ENCODE data around the gene SEMA3G.

The SEMA3G gene

DNA sequence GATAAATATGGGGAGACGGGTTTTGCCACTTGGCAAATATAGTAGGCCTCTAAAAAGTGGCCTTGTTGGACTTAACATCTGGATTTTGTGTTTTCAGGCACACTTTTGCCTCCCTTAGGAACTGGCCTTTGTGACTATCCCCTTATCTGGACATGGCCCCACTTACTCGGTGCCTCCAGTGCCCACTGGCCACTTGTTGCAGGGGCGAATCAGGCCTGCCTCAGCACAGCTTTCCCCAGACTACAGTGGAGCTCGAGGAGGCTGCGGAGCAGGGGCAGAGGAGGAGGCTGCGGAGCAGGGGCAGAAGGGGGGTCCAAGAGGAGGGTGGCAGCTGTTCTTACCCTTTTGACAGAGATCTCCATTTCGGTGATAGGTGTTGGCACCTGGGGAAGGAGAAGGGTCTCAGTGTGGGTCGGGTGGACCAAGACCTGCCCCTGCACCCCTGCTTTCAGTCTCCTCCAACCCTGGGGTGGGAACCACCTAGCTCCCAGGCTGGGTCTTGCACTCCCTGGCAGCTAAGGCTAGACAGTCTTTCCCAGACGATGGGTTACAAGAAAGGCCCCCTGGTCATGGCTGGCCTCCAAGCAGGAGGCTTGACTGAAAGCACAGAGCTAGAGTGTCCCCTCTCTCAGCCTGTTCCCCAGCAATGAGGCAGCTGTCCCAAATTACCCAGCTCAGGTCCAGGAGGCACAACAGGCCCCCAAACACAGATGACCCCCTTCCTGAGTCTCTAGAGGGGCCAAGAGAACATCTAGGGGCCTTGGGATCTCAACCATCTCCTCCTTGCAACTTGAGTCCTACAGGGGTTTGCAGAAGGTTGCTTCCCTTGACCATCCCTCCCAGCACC lies 6.1 kb downstream of the SEMA3G start:
- DNase-seq: no peak

DNA sequence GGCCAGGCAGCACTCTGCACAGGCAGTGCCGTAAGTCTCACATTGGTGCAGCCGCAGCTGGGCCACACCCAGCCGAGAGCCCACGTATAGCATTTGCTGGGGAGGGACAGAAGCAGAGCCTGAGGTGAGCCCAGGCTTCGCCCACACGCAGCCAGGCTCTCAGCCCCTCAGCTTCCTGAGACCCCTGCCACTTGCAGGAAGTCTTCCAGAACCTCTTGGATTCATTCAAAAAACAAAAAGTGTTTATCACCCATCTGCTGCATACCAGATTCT lies 6.9 kb downstream of the SEMA3G start:
- DNase-seq: no peak

- no peak for DNase-seq
These were observed 7.4 kb downstream of the SEMA3G start for GRCh38 chr3:52437326-52438103.

DNA sequence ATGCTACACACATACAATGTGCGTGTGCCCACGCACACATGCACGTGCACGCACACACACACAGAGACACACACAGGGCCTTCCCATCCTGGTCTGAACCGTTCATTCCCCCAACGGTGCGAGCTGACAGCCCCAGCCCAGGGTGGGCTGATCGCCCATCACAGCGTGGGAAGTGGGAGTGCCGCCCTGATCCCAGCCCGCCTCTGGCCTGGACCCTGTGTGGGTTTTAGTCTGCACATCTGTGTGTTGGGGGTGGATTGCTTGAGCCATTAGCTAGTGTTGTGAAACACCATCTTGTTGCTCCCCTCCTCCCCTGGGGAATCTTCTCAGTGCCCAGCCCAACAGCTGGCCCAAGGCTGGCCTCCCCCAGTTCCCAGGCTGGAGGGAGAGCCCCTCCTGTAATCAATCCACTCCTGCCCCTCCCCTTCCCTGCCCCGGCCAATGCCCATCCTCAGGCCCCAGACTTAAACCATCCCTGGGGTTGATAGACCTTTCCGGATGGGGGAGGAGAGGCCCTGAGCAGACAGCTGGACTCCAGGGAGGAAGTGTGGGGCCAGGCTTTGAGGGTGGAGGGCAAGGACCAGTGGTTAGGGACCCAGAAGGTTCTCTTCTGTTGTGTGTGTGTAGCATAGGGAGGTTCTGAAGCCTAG lies 8.3 kb downstream of the SEMA3G start:
- no peak for DNase-seq

- no peak for DNase-seq
These were observed 9.4 kb downstream of the SEMA3G start for GRCh38 chr3:52435246-52436101.

DNA sequence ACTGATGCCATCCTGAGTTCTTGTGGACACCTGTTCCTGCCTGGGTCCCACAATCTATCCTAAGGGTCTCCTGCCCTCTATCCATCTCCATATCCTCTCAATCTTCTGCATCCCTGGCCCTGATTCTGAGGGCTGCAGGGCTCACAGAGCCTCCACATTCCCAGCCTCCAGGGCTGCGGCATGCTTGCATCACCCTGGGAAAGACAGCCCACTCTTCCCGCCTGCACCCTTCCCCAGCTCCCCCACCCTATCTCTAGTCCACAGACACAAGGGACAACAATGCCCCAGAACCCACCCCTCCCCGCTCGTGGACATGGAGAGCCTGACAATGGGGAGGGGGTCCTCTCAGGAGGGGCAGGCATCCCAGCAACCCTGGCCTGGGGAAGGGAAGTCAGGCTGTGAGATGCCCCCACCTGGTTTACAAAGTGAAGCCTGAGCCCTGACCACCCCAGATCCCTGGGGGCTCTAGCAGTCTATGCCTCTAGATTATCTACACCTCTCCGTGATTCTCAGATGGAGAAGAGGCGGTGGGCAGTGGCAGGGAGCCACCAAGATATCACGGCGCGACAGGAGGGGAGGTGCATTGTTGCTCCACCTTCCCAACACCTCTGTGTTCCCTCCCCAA lies 10.3 kb downstream of the SEMA3G start:
- no peak for DNase-seq

DNA sequence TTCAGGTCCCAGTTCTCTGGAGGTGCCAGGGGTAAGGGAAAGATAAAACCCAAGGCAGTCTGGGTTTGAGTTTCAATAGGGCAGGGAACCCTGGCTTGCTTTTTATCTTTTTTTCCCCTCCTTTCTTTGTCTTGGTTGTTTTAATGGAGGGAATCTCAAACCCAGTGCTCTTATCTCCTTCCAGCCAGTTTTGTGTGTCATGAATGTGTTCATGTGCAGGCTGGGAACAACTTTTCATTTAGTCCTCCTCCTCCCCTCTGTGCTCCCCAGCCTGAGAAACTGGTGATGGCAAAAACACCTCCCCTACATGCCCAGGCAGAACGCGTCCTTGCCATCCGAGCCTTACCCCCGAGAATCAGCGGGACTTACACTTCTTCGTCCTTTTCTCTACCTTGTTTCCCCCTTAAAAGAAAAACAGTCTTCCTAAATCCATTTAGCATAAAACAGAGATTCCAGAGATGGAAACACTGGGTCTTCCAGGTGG lies 10.9 kb downstream of the SEMA3G start:
- DNase-seq: no peak

- no peak for DNase-seq
These were observed 11.4 kb downstream of the SEMA3G start for GRCh38 chr3:52433328-52433995.

DNA sequence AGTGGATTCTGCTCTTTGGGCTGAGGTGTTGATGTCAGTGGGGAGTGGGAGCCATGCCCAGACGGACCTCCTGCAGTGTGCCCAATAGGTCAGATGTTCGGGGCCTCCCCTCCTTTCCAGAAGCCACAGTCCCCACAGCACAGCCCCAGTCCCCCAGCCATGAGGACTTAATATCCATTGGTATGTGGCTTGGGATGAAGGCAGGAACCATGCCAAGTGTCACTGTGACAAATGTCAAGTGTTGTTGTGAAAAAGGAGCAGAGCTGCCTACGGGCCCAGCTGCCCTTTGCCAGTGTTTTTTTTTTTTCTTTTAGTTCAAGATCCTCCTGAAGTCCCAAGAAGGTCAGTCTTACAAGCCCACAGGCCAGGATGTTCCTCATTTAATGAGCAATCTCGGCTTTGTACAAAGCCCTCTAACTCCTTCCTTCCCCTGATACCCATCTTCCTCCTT lies 12.2 kb downstream of the SEMA3G start:
- no peak for DNase-seq

DNA sequence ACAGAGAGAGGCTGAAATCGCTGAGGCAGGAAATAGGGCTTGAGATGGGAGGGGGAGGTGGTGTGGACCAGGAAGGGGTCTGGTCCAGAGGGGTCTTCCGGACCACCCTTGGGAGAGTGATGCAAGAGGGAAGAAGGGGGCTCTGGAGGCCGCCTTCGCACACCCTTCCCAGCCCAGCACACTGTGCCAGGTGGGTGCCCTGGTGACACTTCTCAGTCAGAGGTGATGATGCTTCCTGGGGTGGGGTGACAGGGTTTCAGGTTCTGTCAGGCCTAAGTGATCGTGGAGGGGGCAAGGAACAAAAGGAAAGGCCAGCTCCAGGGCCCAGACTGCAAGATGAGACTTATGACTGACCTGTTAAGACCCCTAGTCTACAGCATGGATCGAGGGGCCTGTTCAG lies 12.7 kb downstream of the SEMA3G start:
- DNase-seq: no peak

DNA sequence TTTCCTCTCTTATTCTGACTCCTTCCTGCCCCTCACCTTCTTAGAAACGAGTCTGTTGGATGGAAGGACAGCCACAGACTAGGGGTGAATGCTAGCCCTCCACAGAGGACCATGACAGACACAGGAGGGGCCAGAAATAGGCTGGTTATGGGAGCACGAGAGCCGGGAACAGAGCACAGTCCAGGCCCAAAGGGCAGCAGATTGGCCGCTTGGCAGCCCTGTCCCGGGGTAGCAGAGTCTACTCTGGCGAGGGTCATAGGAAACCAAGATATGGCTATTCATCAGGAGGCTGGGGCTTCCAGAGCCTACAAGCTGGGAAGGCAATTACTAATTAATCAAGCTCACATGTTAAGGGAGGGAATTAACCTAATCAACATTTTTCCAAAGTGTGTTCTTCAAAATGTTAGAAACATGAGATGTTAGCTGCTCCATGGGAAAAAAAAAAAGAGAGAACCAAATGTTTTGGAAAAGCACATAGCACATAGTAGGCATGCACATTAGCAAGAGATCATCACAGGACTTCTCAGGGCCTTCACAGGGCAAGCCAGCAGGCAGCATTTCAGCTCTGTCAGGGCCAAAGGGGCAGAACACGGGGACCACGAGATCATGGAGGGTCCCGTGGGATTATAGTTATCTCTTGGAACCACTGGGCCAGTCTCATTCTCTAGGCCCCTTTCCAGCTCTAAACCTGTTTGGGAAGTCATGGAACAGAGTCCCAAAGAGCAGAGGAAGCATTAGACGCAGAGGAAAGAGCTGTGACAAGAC lies 13.3 kb downstream of the SEMA3G start:
- DNase-seq: no peak

DNA sequence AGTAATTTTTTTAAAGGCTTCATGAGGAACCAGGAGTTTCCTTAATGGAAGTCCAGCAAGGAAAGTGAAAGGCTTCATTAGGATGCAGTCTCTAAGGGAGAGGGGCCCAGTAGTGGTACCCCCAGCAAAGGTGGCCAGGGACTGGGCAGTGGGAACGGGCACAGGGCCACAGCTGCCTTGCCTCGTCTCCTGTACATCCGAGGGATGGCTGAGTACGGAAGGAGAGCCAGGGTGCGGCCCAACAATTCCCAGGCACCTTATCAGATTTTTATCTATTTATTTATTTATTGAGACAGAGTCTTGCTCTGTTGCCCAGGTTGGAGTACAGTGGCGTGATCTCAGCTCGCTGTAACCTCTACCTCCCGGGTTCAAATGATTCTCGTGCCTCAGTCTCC lies 14.5 kb downstream of the SEMA3G start:
- DNase-seq: no peak

GRCh38 chr3:52429779-52430415 lies 15.0 kb downstream of the SEMA3G start:
- no peak for DNase-seq

- DNase-seq: no peak
These were observed 15.9 kb downstream of the SEMA3G start for GRCh38 chr3:52429031-52429430.

DNA sequence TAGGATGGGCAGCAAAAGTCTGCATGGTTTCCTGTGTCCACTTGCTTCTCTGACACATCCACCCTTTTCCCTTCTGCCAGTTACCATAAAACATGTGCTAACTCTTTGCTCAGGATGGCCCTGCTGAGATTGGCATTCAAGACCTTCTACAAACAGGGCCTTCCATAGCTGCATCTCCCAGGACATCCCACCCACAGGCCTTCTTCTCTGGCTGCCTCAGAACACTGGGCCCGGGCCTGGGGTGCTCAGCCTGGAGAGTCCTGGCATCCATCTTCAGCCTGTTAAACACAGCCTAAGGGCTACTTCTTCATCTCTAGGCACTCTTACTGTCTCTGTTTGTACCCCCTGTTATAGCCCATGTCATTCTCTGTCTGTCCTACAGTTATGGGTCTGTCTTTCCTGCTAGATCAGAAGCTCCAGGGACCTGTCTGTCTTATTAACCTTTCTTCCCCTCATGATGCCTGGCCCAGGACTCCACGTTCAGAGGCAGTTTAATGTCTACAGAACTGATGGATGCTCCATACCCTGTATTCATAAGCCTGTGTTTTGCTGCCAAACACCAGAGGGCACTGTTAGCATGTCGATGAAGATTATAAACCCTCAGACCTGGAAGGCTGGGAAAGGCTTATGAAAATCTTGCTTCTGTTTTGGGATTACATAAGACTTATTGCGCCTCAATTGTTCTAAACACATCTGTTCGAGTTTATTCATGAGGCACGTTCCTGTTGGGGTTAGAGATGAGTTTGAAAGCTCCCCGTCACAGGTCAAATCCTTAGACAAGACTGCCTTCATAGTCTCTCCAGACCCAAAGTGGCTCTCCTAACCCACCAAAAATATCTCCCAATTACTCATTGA lies 16.5 kb downstream of the SEMA3G start:
- peak in 1 of 2 donors; percentile 31 for DNase-seq

GRCh38 chr3:52423173-52423572 lies 21.7 kb downstream of the SEMA3G start:
- no peak for DNase-seq

- no peak for DNase-seq
These were observed 22.2 kb downstream of the SEMA3G start for GRCh38 chr3:52422669-52423068.

DNA sequence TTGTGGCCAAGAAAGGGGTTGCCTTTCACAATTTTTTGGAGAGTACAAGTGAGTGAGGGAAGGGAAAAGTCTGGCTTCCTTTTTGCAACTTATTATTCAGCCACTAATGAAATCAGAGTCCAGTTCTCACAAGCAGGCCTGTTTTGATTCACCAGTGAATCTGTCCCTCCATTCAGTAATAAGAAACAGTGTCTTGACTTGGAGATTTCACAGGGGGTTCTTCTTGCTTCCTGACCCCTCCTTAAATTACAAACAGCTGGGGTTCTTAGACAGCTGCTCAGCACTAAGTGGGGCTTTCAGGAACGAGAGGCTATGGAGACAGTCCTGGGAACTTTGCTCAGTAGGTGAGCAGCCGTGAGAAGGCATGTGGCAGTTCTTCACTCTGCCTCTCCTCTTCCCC lies 24.5 kb downstream of the SEMA3G start:
- no peak for DNase-seq

DNA sequence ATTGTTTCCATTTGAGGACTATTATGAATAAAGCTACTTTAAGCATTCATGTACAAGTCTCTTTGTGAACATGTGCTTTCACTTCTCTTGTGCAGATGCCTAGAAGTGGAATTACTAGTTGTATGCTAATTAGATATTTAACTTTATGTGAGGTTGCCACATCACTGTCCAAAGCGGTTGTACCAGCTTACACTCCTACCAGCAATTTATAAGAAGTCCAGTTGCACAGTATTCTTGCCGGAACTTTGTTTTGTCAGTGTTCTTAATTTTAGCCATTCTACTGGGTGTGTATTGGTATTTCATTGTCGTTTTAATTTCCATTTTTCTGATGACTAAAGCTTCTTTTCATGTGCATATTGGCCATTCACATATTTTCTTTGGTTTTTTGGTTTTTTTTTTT lies 29.1 kb downstream of the SEMA3G start:
- DNase-seq: no peak
